Glutamatergic neuron (in vitro differentiated cells): ENCODE results near the gene ADCY5. TPM values are rescaled to one million over a fixed set of nuclear protein-coding genes. Genes with fewer than 3 reads are reported as not detected.

Source experiments
- DNase-seq: peaks from one replicate; pipeline ENCODE4 v3.0.0; 2022
- H3K27ac Mint-ChIP-seq: one replicate; pipeline ENCODE4 v1.8.0; 2020; ENCODE audit warnings: mild to moderate bottlenecking, mixed read lengths, inconsistent platforms; ENCODE audit not compliant: unreplicated experiment
- H3K27me3 Mint-ChIP-seq: one replicate; pipeline ENCODE4 v1.8.0; 2020; ENCODE audit warnings: mild to moderate bottlenecking, moderate library complexity, mixed read lengths, inconsistent platforms; ENCODE audit not compliant: unreplicated experiment
- H3K36me3 Mint-ChIP-seq: one replicate; pipeline ENCODE4 v1.8.0; 2020; ENCODE audit warnings: mild to moderate bottlenecking, mixed read lengths, inconsistent platforms; ENCODE audit not compliant: unreplicated experiment
- H3K4me1 Mint-ChIP-seq: one replicate; pipeline ENCODE4 v1.8.0; 2020; ENCODE audit warnings: mild to moderate bottlenecking, low read depth, mixed read lengths, inconsistent platforms; ENCODE audit not compliant: unreplicated experiment
- H3K4me3 Mint-ChIP-seq: one replicate; pipeline ENCODE4 v1.8.0; 2020; ENCODE audit warnings: mild to moderate bottlenecking, mixed read lengths, inconsistent platforms; ENCODE audit not compliant: unreplicated experiment
- H3K9me3 Mint-ChIP-seq: one replicate; pipeline ENCODE4 v1.8.0; 2020; ENCODE audit warnings: mild to moderate bottlenecking, moderate library complexity, mixed read lengths, inconsistent platforms; ENCODE audit not compliant: unreplicated experiment
- CTCF ChIP-seq: fragments of 200-600 bp; sonication (generic); IDR thresholded peaks from one replicate; pipeline ENCODE4 v1.5.0; 2021; ENCODE audit not compliant: partially characterized antibody, unreplicated experiment
- total RNA-seq: library from RNA; stranded (reverse); fragmentation: NEBNext Ultra II Directional; extraction: Animal tissue kit (Norgen Biotek cat#: 25700); gene quantifications from one replicate; pipeline ENCODE4 v1.2.1, GENCODE V29; 2021; ENCODE audit not compliant: unreplicated experiment

ADCY5 gene
- total RNA-seq, 1 donor from 2014 or later = 2.1 TPM

DNA sequence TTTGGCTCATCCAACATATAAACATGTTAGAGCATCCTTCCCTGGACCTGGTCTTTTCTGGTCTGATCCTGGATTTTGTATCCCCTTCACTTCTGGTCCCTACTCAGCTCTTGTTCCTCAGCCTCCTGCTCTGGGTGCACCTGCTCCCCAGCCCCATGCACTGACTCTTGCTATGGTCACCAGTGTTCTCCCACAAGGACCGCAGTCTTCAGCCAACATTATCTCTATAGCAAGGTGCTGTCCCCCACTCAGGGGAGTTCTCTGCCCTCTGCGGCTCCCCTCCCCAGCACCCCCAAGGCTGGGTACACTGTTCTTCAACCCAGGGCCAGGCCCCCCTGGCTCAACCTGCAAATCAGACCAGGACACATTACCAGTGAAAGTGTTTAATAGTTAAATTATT is 167.0 kb downstream of the ADCY5 start:
- H3K27me3 Mint-ChIP-seq = peaks cover 5% of the 10 kb centered on the region
- DNase-seq = no peak
- no peak overlapping the region for H3K27ac Mint-ChIP-seq
- H3K36me3 Mint-ChIP-seq = no peaks in the 10 kb centered on the region
- H3K4me3 Mint-ChIP-seq = no peak overlapping the region
- peaks cover 12% of the 10 kb centered on the region for H3K4me1 Mint-ChIP-seq
- peaks cover 2% of the 10 kb centered on the region for H3K9me3 Mint-ChIP-seq
- TF ChIP-seq CTCF = no peak

- Mint-ChIP-seq H3K27ac (no peak overlapping the region), H3K27me3 (peaks cover 3% of the 10 kb centered on the region), H3K4me1 (peaks cover 14% of the 10 kb centered on the region), H3K4me3 (no peak overlapping the region), H3K9me3 (no peaks in the 10 kb centered on the region), H3K36me3 (no peaks in the 10 kb centered on the region)
- no peak for DNase-seq
- no peak for TF ChIP-seq CTCF
Measured at GRCh38 chr3:123281406-123281805, 167.5 kb downstream of the ADCY5 start.

DNA sequence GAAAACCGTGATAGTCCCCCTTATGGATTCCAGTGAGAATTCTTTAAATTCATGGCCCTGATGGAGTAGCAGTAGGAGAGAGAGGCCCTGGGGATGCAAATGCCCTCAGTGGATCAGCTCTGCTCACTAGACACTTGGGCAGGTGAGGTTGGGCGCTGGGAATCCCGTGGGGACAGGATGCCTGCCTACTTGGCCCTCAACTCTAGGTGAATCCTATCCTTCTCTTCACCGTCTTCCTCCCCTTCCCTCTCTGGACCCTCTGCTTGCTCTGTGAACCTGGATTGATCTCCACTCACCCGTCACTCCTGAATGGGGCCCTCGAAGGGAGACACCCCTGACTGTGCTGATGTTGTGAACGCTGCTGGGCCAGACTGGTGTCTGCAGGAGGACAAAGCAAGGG is 169.8 kb downstream of the ADCY5 start:
- no peaks in the 10 kb centered on the region for H3K36me3 Mint-ChIP-seq
- H3K27ac Mint-ChIP-seq = no peak overlapping the region
- DNase-seq = no peak
- H3K27me3 Mint-ChIP-seq = peaks cover 3% of the 10 kb centered on the region
- peaks cover 11% of the 10 kb centered on the region for H3K4me1 Mint-ChIP-seq
- no peaks in the 10 kb centered on the region for H3K9me3 Mint-ChIP-seq
- no peak for TF ChIP-seq CTCF
- H3K4me3 Mint-ChIP-seq = no peak overlapping the region

GRCh38 chr3:123278446-123278845 is 170.4 kb downstream of the ADCY5 start:
- no peak for DNase-seq
- Mint-ChIP-seq H3K4me1 (peaks cover 11% of the 10 kb centered on the region), H3K4me3 (no peak overlapping the region), H3K36me3 (no peaks in the 10 kb centered on the region), H3K27ac (no peak overlapping the region), H3K27me3 (peaks cover 3% of the 10 kb centered on the region), H3K9me3 (no peaks in the 10 kb centered on the region)
- no peak for TF ChIP-seq CTCF

GRCh38 chr3:123277106-123277505 is 171.8 kb downstream of the ADCY5 start:
- DNase-seq = no peak
- no peak for TF ChIP-seq CTCF

More at GRCh38 chr3:123277106-123277505, 171.8 kb downstream of the ADCY5 start:
- H3K27me3 Mint-ChIP-seq = peaks cover 3% of the 10 kb centered on the region
- no peaks in the 10 kb centered on the region for H3K36me3 Mint-ChIP-seq
- peaks cover 11% of the 10 kb centered on the region for H3K4me1 Mint-ChIP-seq
- H3K27ac Mint-ChIP-seq = no peak overlapping the region
- no peaks in the 10 kb centered on the region for H3K9me3 Mint-ChIP-seq
- H3K4me3 Mint-ChIP-seq = no peak overlapping the region
